Neuron (in vitro differentiated cells): Measurements from ENCODE around the gene GGACT.

Experiments used
- H2AFZ ChIP-seq: one replicate; pipeline ENCODE4 v1.6.1; 2013; ENCODE audit warnings: low read depth, mild to moderate bottlenecking, inconsistent platforms, low read length, moderate library complexity
- H3K27me3 ChIP-seq: one replicate; pipeline ENCODE4 v1.6.1; 2013; ENCODE audit warnings: low read length; ENCODE audit not compliant: insufficient read depth
- H3K36me3 ChIP-seq: one replicate; pipeline ENCODE4 v1.6.1; 2013; ENCODE audit warnings: low read length; ENCODE audit not compliant: insufficient read depth
- H3K4me1 ChIP-seq: one replicate; pipeline ENCODE4 v1.6.1; 2013; ENCODE audit warnings: low read length; ENCODE audit not compliant: insufficient read depth
- H3K4me3 ChIP-seq: 2 replicates; pipeline ENCODE4 v1.5.1; 2013; ENCODE audit warnings: mild to moderate bottlenecking, low read length, moderate library complexity
- H3K9me3 ChIP-seq: one replicate; pipeline ENCODE4 v1.6.1; 2013; ENCODE audit warnings: low read length

GGACT gene

DNA sequence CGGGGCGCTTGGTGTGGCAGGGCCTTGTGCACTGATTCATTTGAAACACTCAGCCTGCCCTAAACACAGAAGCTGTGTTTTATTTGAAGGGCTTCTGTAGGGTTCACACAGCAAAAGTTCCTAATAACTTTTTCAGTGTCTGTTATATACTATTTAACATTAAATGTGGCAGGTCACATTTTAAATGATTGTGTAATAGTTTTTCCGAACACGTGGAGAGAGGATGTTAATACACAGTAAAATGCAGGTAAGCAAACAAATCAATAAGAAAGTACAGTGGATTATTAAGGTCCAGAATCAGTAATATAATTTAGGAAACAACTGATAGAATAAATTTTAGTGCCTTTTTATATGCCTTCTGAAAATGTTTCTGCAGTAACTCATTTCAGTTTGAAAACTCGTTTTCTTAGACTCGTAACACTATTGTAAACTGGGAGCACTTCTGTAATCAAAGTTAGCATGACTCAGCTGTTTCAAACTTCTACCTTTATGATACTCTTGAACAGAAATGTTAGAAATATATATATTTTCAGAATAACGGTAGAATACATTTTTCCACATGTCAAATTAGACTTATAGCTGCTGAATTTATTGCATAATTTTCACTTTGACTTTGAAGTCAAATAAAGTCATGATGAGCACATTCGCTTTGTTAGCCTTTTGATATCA is 70.1 kb downstream of the GGACT start:
- H3K4me3 ChIP-seq, result no peak overlapping the region

GRCh38 chr13:100517728-100518127 is 70.9 kb downstream of the GGACT start:
- Histone ChIP-seq H3K4me1 (peaks cover 23% of the 10 kb centered on the region), H3K4me3 (no peak overlapping the region), H3K36me3 (no peaks in the 10 kb centered on the region), H2AFZ (no peak overlapping the region), H3K9me3 (no peaks in the 10 kb centered on the region), H3K27me3 (no peaks in the 10 kb centered on the region)

More for the DNA sequence above, 70.1 kb downstream of the GGACT start:
- Histone ChIP-seq H3K4me1 (peaks cover 15% of the 10 kb centered on the region), H2AFZ (no peak overlapping the region), H3K9me3 (no peaks in the 10 kb centered on the region), H3K27me3 (no peaks in the 10 kb centered on the region), H3K36me3 (no peaks in the 10 kb centered on the region)

GRCh38 chr13:100517135-100517534 is 71.5 kb downstream of the GGACT start:
- Histone ChIP-seq H3K9me3 (no peaks in the 10 kb centered on the region), H3K4me3 (no peak overlapping the region), H3K36me3 (no peaks in the 10 kb centered on the region), H3K27me3 (no peaks in the 10 kb centered on the region), H3K4me1 (peaks cover 23% of the 10 kb centered on the region), H2AFZ (no peak overlapping the region)

GRCh38 chr13:100515410-100515800 is 73.2 kb downstream of the GGACT start:
- no peaks in the 10 kb centered on the region for H3K36me3 ChIP-seq
- no peaks in the 10 kb centered on the region for H3K9me3 ChIP-seq
- H2AFZ ChIP-seq, result no peak overlapping the region
- H3K4me3 ChIP-seq, result no peak overlapping the region
- no peaks in the 10 kb centered on the region for H3K27me3 ChIP-seq
- H3K4me1 ChIP-seq, result peaks cover 28% of the 10 kb centered on the region

GRCh38 chr13:100514788-100515409 is 73.7 kb downstream of the GGACT start:
- H3K9me3 ChIP-seq, result no peaks in the 10 kb centered on the region

DNA sequence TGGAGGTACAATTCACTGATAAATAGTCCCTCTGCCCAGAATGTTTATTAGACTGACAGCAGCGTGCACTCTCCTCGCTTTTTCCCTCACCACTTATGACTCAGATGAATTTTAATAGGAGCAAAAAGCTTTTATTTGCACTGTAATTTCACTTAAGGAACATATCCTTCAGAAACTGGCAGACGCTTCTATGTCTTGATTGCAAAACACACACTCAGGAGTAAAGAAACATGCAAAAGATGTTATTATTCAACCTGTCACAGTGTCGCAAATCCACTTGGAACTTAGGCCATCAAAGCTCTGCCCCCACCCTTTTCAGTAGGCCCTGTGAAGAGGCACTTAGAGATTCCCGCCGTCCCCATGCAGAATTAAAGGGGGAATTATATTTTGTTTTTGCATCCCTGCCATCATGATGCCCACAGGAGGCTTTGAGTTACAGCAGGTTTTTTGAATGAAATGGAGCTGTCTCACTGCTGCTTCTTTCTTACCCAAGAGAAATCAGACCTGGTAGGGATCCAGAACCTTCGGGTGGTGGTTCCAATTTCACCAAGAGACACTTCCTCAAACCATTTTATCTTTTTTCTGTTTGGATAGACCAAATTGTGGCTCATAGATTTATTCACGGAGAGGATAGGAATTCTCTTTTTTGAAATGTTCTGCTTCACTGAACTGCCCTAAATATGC is 74.5 kb downstream of the GGACT start:
- H2AFZ ChIP-seq, result no peak overlapping the region
- H3K4me1 ChIP-seq, result peaks cover 36% of the 10 kb centered on the region
- H3K9me3 ChIP-seq, result no peaks in the 10 kb centered on the region
- no peak overlapping the region for H3K4me3 ChIP-seq
- no peaks in the 10 kb centered on the region for H3K36me3 ChIP-seq
- H3K27me3 ChIP-seq, result no peaks in the 10 kb centered on the region

More at GRCh38 chr13:100514788-100515409, 73.7 kb downstream of the GGACT start:
- Histone ChIP-seq H3K4me3 (no peak overlapping the region), H3K4me1 (peaks cover 33% of the 10 kb centered on the region), H3K27me3 (no peaks in the 10 kb centered on the region), H2AFZ (no peak overlapping the region), H3K36me3 (no peaks in the 10 kb centered on the region)

GRCh38 chr13:100513171-100513570 is 75.4 kb downstream of the GGACT start:
- H3K4me1 ChIP-seq, result peaks cover 41% of the 10 kb centered on the region
- no peaks in the 10 kb centered on the region for H3K9me3 ChIP-seq
- no peak overlapping the region for H2AFZ ChIP-seq
- no peaks in the 10 kb centered on the region for H3K36me3 ChIP-seq
- no peaks in the 10 kb centered on the region for H3K27me3 ChIP-seq
- H3K4me3 ChIP-seq, result no peak overlapping the region

GRCh38 chr13:100512422-100512821 is 76.2 kb downstream of the GGACT start:
- H2AFZ ChIP-seq, result no peak overlapping the region

DNA sequence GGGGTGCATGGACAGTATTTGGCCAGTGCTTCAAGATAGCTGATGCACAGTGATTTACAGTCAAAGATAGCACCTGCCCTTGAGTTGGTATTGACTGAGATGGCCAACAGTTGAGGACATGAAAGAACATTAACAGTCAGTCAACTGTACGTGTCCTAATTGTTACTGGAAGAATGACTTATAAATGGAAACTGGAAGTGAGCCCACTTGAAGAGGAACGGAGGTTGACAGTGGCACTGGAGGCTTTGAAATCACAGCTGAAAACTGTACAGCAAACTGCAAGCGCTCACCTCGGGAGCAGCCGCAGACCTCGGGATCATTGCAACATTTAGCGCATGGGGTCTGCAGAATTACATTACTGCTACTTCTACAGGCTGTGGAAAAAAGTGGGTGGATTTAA is 77.1 kb downstream of the GGACT start:
- Histone ChIP-seq H3K4me3 (no peak overlapping the region), H3K9me3 (peaks cover 2% of the 10 kb centered on the region), H3K27me3 (no peaks in the 10 kb centered on the region), H3K4me1 (peaks cover 41% of the 10 kb centered on the region), H2AFZ (no peak overlapping the region), H3K36me3 (no peaks in the 10 kb centered on the region)

More at GRCh38 chr13:100512422-100512821, 76.2 kb downstream of the GGACT start:
- Histone ChIP-seq H3K4me1 (peaks cover 41% of the 10 kb centered on the region), H3K4me3 (no peak overlapping the region), H3K27me3 (no peaks in the 10 kb centered on the region), H3K36me3 (no peaks in the 10 kb centered on the region), H3K9me3 (no peaks in the 10 kb centered on the region)

DNA sequence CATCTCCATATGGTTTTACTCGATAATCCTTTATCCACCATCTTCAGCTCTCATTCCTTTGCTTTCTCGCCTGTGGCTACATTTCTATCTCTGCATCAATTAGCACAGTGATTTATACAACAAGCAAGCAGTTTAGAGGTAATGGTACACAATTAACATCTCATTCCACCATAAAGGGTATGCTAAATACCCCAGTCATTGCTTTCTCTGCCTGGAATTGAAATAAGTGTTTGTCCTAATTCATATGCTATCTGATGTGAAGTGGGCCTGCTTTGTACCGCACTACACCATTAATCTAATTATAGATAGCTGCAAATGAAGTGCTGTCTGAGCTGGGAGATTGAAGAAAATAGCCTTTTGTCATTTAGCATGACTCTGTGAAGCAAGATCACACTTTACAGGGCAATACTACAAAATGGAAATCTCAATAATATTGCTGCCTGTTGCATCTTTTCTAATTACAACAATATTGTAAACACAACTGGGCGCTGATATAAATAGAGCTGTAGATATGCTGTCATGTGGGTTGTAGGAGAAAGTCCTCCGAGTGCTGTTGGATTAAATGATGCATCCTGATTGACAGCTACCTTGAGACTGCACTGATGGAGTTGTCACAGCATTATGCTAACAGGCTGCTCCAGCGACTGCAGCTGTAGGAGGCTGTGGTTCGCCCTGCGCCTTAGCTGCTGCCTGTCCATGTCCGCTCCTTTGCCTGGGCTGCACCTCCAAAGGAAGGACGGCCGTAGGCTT is 78.2 kb downstream of the GGACT start:
- H3K4me3 ChIP-seq, result no peak overlapping the region
- peaks cover 2% of the 10 kb centered on the region for H3K9me3 ChIP-seq

GRCh38 chr13:100508996-100509395 is 79.6 kb downstream of the GGACT start:
- Histone ChIP-seq H3K36me3 (no peaks in the 10 kb centered on the region), H3K9me3 (peaks cover 2% of the 10 kb centered on the region), H3K27me3 (no peaks in the 10 kb centered on the region), H3K4me1 (peaks cover 34% of the 10 kb centered on the region), H3K4me3 (no peak overlapping the region), H2AFZ (no peak overlapping the region)

More for the DNA sequence above, 78.2 kb downstream of the GGACT start:
- H3K27me3 ChIP-seq, result no peaks in the 10 kb centered on the region
- H2AFZ ChIP-seq, result no peak overlapping the region
- peaks cover 41% of the 10 kb centered on the region for H3K4me1 ChIP-seq
- H3K36me3 ChIP-seq, result no peaks in the 10 kb centered on the region

DNA sequence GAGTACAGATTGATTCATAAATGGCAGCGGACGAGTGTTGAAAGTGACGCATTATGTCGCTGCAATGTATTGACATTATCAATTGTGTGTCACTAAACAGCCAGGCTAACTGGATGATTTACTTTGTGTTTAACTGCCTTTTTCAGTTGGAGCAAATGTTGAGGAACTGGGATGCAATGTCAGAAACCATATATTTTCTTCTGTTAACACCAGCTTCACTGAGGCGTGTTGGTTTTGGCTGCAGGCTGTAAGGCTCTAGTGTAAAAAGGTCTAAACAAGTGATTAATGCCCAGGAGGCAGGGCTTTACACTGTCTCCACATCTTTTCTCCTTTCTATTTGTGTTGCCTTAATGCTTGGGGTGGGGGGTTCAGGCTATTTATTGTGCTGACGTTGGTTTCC is 80.1 kb downstream of the GGACT start:
- no peaks in the 10 kb centered on the region for H3K27me3 ChIP-seq
- H3K4me1 ChIP-seq, result peaks cover 28% of the 10 kb centered on the region
- no peaks in the 10 kb centered on the region for H3K36me3 ChIP-seq
- no peak overlapping the region for H2AFZ ChIP-seq
- peaks cover 2% of the 10 kb centered on the region for H3K9me3 ChIP-seq
- H3K4me3 ChIP-seq, result no peak overlapping the region
